ENCODE measurements around the gene SYNJ1.
A peak's percentile ranks its signal among the peaks of the same experiment; 100 is the strongest.

The SYNJ1 gene

DNA sequence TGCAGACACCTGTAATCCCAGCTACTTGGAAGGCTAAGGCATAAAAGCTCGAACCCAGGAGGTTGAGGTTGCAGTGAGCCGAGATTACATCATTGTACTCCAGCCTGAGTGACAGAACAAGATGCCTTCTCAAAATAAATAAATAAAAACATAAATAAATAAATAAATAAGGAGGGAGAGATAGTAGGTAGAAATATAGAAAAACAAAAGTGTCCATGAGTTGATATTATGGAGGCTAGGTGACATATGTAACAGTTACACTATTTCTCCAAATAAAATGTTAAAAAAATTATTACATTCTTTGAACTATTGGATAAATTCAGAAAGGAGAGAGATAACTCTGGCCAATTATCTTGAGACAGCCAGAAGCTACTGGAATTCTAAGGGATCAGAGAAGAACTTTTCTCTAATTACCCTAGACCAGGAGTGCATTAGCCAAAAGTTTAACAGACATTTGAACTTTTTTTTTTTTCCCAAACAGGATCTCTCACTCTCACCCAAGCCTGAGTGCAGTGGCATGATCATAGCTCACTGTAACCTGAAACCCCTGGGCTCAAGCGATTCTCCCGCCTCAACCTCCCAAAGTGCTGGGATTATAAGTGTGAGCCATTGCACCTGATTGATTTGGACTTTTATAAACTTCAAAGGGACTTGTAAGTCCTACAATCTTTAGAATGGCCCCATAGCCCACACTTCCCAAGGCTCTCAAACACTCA, 17.6 kb downstream of the SYNJ1 start:
- Histone ChIP-seq H3K27ac (no peak overlapping the region), H3K27me3 (replicated peaks) (no peaks in the 10 kb centered on the region), H3K36me3 (replicated peaks) (no peaks in the 10 kb centered on the region), H3K4me3 (ENCODE audit: low read depth, low read length) (no peak overlapping the region)
- DNase-seq, result no peak
- TF ChIP-seq CTCF (IDR thresholded peaks at IDR 0.05; ENCODE audit: low read depth, low read length, missing control alignments), result no peak
- in situ Hi-C loops (cut with HindIII; ENCODE audit: low pct_ligation_motif_present, low sequenced_read_pairs), result no loop called here

DNA sequence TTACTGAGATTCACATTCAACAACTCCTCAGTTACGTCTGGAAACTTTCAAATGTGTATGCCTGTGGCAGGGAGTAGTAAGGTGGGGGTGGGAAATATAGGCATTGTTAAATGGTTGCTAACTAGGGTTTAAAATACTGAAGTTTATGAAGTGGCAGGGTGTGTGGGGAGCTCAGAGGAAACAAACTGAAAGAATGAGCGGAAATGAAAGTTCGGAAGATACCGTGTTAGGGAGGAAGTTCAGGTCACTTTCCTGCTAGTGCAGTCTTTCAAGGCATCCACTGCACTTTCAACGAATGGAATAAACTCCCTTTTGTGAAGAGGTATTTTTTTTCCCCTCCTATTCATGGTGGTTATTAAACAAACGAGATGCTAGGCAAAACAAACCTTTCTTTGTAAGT, 19.7 kb downstream of the SYNJ1 start:
- no peak for TF ChIP-seq CTCF (IDR thresholded peaks at IDR 0.05; ENCODE audit: low read depth, low read length, missing control alignments)
- no peak for DNase-seq
- Histone ChIP-seq H3K4me3 (ENCODE audit: low read depth, low read length) (no peak overlapping the region), H3K36me3 (replicated peaks) (no peaks in the 10 kb centered on the region), H3K27me3 (replicated peaks) (no peaks in the 10 kb centered on the region), H3K27ac (no peak overlapping the region)
- in situ Hi-C loops (cut with HindIII; ENCODE audit: low pct_ligation_motif_present, low sequenced_read_pairs), result no loop called here

DNA sequence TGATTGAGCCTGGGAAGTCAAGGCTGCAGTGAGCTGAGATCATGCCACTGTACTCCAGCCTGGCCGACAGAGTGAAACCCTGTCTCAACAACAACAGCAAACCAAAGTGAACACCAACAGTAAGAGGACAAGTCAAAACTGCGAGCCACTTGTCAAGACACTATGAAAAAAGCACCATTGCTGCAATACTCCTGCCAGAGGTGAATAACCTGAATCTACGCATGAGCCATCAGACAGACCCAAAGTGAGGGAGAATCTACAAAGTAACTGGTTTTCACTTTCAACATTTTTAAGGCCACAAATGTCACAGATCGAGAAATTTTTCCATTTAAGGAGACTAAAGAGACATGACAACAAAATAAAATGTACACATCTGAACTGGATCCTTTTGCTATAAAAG, 21.9 kb downstream of the SYNJ1 start:
- TF ChIP-seq CTCF (IDR thresholded peaks at IDR 0.05; ENCODE audit: low read depth, low read length, missing control alignments), result no peak
- Histone ChIP-seq H3K27ac (no peak overlapping the region), H3K27me3 (replicated peaks) (no peaks in the 10 kb centered on the region), H3K36me3 (replicated peaks) (no peaks in the 10 kb centered on the region), H3K4me3 (ENCODE audit: low read depth, low read length) (no peak overlapping the region)
- in situ Hi-C loops (cut with HindIII; ENCODE audit: low pct_ligation_motif_present, low sequenced_read_pairs), result no loop called here
- no peak for DNase-seq

DNA sequence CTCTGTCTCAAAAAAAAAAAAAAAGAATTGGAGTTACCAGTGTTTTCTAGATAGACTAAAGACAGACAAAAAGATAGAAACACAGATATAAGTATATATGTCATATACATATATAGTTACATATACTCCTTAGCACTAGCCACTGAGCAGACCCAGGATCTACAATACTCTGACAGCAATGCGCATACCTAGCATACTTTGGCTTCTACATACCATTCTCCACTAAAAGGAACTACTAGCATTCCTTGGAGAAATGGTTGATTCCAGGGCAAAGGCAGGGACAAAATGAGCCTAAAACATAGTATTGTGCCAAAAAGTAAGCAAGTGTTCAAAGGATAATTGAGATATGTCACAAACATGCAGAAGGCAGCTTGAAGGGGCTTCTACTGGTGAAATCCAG, 22.7 kb downstream of the SYNJ1 start:
- Histone ChIP-seq H3K27ac (no peak overlapping the region), H3K36me3 (replicated peaks) (no peaks in the 10 kb centered on the region), H3K4me3 (ENCODE audit: low read depth, low read length) (no peak overlapping the region), H3K27me3 (replicated peaks) (no peaks in the 10 kb centered on the region)
- no peak for DNase-seq
- in situ Hi-C loops (cut with HindIII; ENCODE audit: low pct_ligation_motif_present, low sequenced_read_pairs), result no loop called here
- no peak for TF ChIP-seq CTCF (IDR thresholded peaks at IDR 0.05; ENCODE audit: low read depth, low read length, missing control alignments)

GRCh38 chr21:32702702-32703101, 25.1 kb downstream of the SYNJ1 start:
- Histone ChIP-seq H3K27me3 (replicated peaks) (no peaks in the 10 kb centered on the region), H3K27ac (no peak overlapping the region), H3K36me3 (replicated peaks) (no peaks in the 10 kb centered on the region), H3K4me3 (ENCODE audit: low read depth, low read length) (no peak overlapping the region)
- no peak for TF ChIP-seq CTCF (IDR thresholded peaks at IDR 0.05; ENCODE audit: low read depth, low read length, missing control alignments)
- in situ Hi-C loops (cut with HindIII; ENCODE audit: low pct_ligation_motif_present, low sequenced_read_pairs), result no loop called here
- DNase-seq, result peak; percentile 39

Measured in brain microvascular endothelial cell (primary cell).